ENCODE measurements around the gene ABLIM3.

- TF ChIP-seq YY1 (IDR thresholded peaks at IDR 0.05; ENCODE audit: insufficient read depth, insufficient read length) (no peak), SUZ12 (IDR thresholded peaks at IDR 0.05; ENCODE audit: extremely low read depth, insufficient read depth, insufficient read length) (no peak), ZNF274 (IDR thresholded peaks at IDR 0.05; ENCODE audit: low read depth, low read length) (no peak)
Measured at GRCh38 chr5:149186506-149186905, 45.2 kb downstream of the ABLIM3 start.
